ENCODE measurements around the gene SYNPR. TPM values are rescaled to one million over a fixed set of nuclear protein-coding genes. Genes with fewer than 3 reads are reported as not detected.

The SYNPR gene
- total RNA-seq, result not detected

- TF ChIP-seq POLR2A (IDR thresholded peaks at IDR 0.05) (no peak), CTCF (IDR thresholded peaks at IDR 0.05) (no peak)
- no peak for DNase-seq (ENCODE audit: low spot score in 2 of 2)
- intact Hi-C loops (cut with DNase I; ENCODE audit: low total_unique reads), result no loop called here
- WGBS, 2 donors, result 4 to 7% methylated on average over 36 to 41 of the region's 45 CpGs
- no peak within 1 kb of the TSS for H3K4me3 ChIP-seq (ENCODE audit: low read depth, poor library complexity, severe bottlenecking)
These were observed at the start of gene SYNPR for GRCh38 chr3:63278171-63279004. SYNPR (plus strand) TSS chr3:63278308.

- intact Hi-C loops (cut with DNase I; ENCODE audit: low total_unique reads), result no loop called here
- no peak for TF ChIP-seq CTCF (IDR thresholded peaks at IDR 0.05)
- TF ChIP-seq POLR2A (IDR thresholded peaks at IDR 0.05), result no peak
These were observed 49.4 kb upstream of the SYNPR start for GRCh38 chr3:63228677-63229076.

GRCh38 chr3:63230146-63230545, 48.0 kb upstream of the SYNPR start:
- H3K4me3 ChIP-seq (ENCODE audit: low read depth, poor library complexity, severe bottlenecking), result no peak overlapping the region
- DNase-seq (ENCODE audit: low spot score in 2 of 2), result no peak
- TF ChIP-seq POLR2A (IDR thresholded peaks at IDR 0.05) (no peak), CTCF (IDR thresholded peaks at IDR 0.05) (no peak)
- intact Hi-C loops (cut with DNase I; ENCODE audit: low total_unique reads), result loop anchor here (5.0 kb wide), 1 partner anchor 608 kb away; no protein-coding TSS in a partner anchor

More at GRCh38 chr3:63228677-63229076, 49.4 kb upstream of the SYNPR start:
- no peak overlapping the region for H3K4me3 ChIP-seq (ENCODE audit: low read depth, poor library complexity, severe bottlenecking)
- 14 to 17% methylated on average over 6 of the region's 6 CpGs for WGBS, 2 donors
- no peak for DNase-seq (ENCODE audit: low spot score in 2 of 2)

GRCh38 chr3:63231643-63232042, 46.5 kb upstream of the SYNPR start:
- no peak for DNase-seq (ENCODE audit: low spot score in 2 of 2)
- TF ChIP-seq CTCF (IDR thresholded peaks at IDR 0.05) (no peak), POLR2A (IDR thresholded peaks at IDR 0.05) (no peak)
- intact Hi-C loops (cut with DNase I; ENCODE audit: low total_unique reads), result loop anchor here (5.0 kb wide), 1 partner anchor 609 kb away; no protein-coding TSS in a partner anchor
- WGBS, 2 donors, result 69 to 71% methylated on average over 2 of the region's 2 CpGs
- H3K4me3 ChIP-seq (ENCODE audit: low read depth, poor library complexity, severe bottlenecking), result no peak overlapping the region

GRCh38 chr3:63232764-63233396, 45.2 kb upstream of the SYNPR start:
- H3K4me3 ChIP-seq (ENCODE audit: low read depth, poor library complexity, severe bottlenecking), result no peak overlapping the region
- intact Hi-C loops (cut with DNase I; ENCODE audit: low total_unique reads), result loop anchor here (5.0 kb wide), 1 partner anchor 611 kb away; no protein-coding TSS in a partner anchor
- 64% methylated on average over 3 of the region's 3 CpGs for WGBS, 2 donors
- TF ChIP-seq POLR2A (IDR thresholded peaks at IDR 0.05) (no peak), CTCF (IDR thresholded peaks at IDR 0.05) (no peak)
- DNase-seq (ENCODE audit: low spot score in 2 of 2), result no peak

All from lower leg skin (tissue), 4 donors.